Measurements from ENCODE around the gene PBLD.
A peak's percentile ranks its signal among the peaks of the same experiment; 100 is the strongest.
"Not testable (repeated sequence)": the region's sequence is repeated elsewhere in the genome, so short reads cannot be mapped to it uniquely, and the experiment has no call there.

PBLD gene

GRCh38 chr10:68327889-68328786, 4.6 kb downstream of the PBLD start:
- TF ChIP-seq RARB (CRISPR knock-in tag; IDR thresholded peaks at IDR 0.05): no peak
- TF ChIP-seq ZNF8 (CRISPR knock-in tag; IDR thresholded peaks at IDR 0.05): no peak
- TF ChIP-seq TCF4 (CRISPR knock-in tag; IDR thresholded peaks at IDR 0.05; ENCODE audit: borderline replicate concordance): peak; percentile 64; the same call in 1 of the 2 replicates
- ATAC-seq: peak; percentile 36

GRCh38 chr10:68324396-68324795, 8.3 kb downstream of the PBLD start:
- not testable (repeated sequence) for ATAC-seq

- TF ChIP-seq GLIS3 (CRISPR knock-in tag; IDR thresholded peaks at IDR 0.05): no peak
- no peak for TF ChIP-seq PATZ1 (CRISPR knock-in tag; IDR thresholded peaks at IDR 0.05; ENCODE audit: borderline replicate concordance)
- TF ChIP-seq CSDC2 (CRISPR knock-in tag; IDR thresholded peaks at IDR 0.05): no peak
- no peak for TF ChIP-seq TSHZ2 (CRISPR knock-in tag; IDR thresholded peaks at IDR 0.05)
- TF ChIP-seq POU6F1 (CRISPR knock-in tag; IDR thresholded peaks at IDR 0.05; ENCODE audit: borderline replicate concordance, low read depth): no peak
- no peak for ATAC-seq
Observed at GRCh38 chr10:68318331-68319059, 14.2 kb downstream of the PBLD start.

- no peak for ATAC-seq
- no peak for TF ChIP-seq ZC3H10 (CRISPR knock-in tag; IDR thresholded peaks at IDR 0.05)
Observed at GRCh38 chr10:68315582-68315981, 17.1 kb downstream of the PBLD start.

GRCh38 chr10:68314930-68315329, 17.8 kb downstream of the PBLD start:
- ATAC-seq: not testable (repeated sequence)

GRCh38 chr10:68310531-68310930, 22.2 kb downstream of the PBLD start:
- ATAC-seq: no peak
- no peak for TF ChIP-seq ISL1 (CRISPR knock-in tag; IDR thresholded peaks at IDR 0.05)
- TF ChIP-seq CSRNP3 (CRISPR knock-in tag; IDR thresholded peaks at IDR 0.05): no peak
- TF ChIP-seq ARNTL (CRISPR knock-in tag; IDR thresholded peaks at IDR 0.05; ENCODE audit: borderline replicate concordance, low read depth): no peak
- no peak for TF ChIP-seq BACH2 (CRISPR knock-in tag; IDR thresholded peaks at IDR 0.05; ENCODE audit: borderline replicate concordance)
- no peak for TF ChIP-seq TOX (CRISPR knock-in tag; IDR thresholded peaks at IDR 0.05; ENCODE audit: borderline replicate concordance)
- no peak for TF ChIP-seq RARB (CRISPR knock-in tag; IDR thresholded peaks at IDR 0.05)
- no peak for TF ChIP-seq PPARA (CRISPR knock-in tag; IDR thresholded peaks at IDR 0.05; ENCODE audit: borderline replicate concordance)

Data from SK-N-SH treated with all-trans-retinoic acid at 6 μM for 48 hours (cell line).